Mesendoderm (in vitro differentiated cells): ENCODE data around the gene ERCC3. TPM values are rescaled to one million over a fixed set of nuclear protein-coding genes. Genes with fewer than 3 reads are reported as not detected.

Experiments used
- DNase-seq: peaks from one replicate; pipeline ENCODE4 v3.0.0; 2013
- H2AK5ac ChIP-seq: 2 replicates; pipeline ENCODE4 v1.6.1; 2013; ENCODE audit warnings: low read length, inconsistent platforms
- H2BK120ac ChIP-seq: 2 replicates; pipeline ENCODE4 v1.6.1; 2013; ENCODE audit warnings: low read depth, mild to moderate bottlenecking, low read length, moderate library complexity, mixed read lengths
- H2BK15ac ChIP-seq: replicated peaks from 2 replicates; pipeline ENCODE4 v1.6.1; 2013; ENCODE audit warnings: low read depth, mild to moderate bottlenecking, moderate library complexity
- H2BK5ac ChIP-seq: 2 replicates; pipeline ENCODE4 v1.6.1; 2013; ENCODE audit warnings: low read length, inconsistent platforms
- H3K18ac ChIP-seq: 2 replicates; pipeline ENCODE4 v1.6.1; 2013; ENCODE audit warnings: mild to moderate bottlenecking, low read length, mixed read lengths
- H3K23ac ChIP-seq: one replicate; pipeline ENCODE4 v1.6.1; 2013; ENCODE audit warnings: low read length
- H3K27ac ChIP-seq: 2 replicates; pipeline ENCODE4 v1.5.1; 2013; ENCODE audit warnings: low read depth, mild to moderate bottlenecking, inconsistent platforms, low read length, moderate library complexity
- H3K27me3 ChIP-seq: 2 replicates; pipeline ENCODE4 v1.6.1; 2013; ENCODE audit warnings: low read length, control low read depth, mild to moderate bottlenecking, inconsistent platforms; ENCODE audit not compliant: insufficient read depth, poor library complexity
- H3K36me3 ChIP-seq: 2 replicates; pipeline ENCODE4 v1.6.1; 2013; ENCODE audit warnings: low read length, inconsistent platforms; ENCODE audit not compliant: control insufficient read depth, insufficient read depth
- H3K4ac ChIP-seq: one replicate; pipeline ENCODE4 v1.6.1; 2013; ENCODE audit warnings: low read depth, mild to moderate bottlenecking, low read length, moderate library complexity
- H3K4me1 ChIP-seq: 2 replicates; pipeline ENCODE4 v1.6.1; 2013; ENCODE audit warnings: low read depth, low read length, inconsistent platforms; ENCODE audit not compliant: control insufficient read depth
- H3K4me2 ChIP-seq: 2 replicates; pipeline ENCODE4 v1.6.1; 2013; ENCODE audit warnings: low read length
- H3K4me3 ChIP-seq: 2 replicates; pipeline ENCODE4 v1.5.1; 2013; ENCODE audit warnings: mild to moderate bottlenecking, low read length
- H3K56ac ChIP-seq: one replicate; pipeline ENCODE4 v1.6.1; 2013; ENCODE audit warnings: low read length
- H3K79me1 ChIP-seq: 2 replicates; pipeline ENCODE4 v1.6.1; 2013; ENCODE audit warnings: low read length, inconsistent platforms
- H3K79me2 ChIP-seq: 2 replicates; pipeline ENCODE4 v1.6.1; 2013; ENCODE audit warnings: mild to moderate bottlenecking, low read length; ENCODE audit not compliant: control insufficient read depth, insufficient read depth
- H3K9ac ChIP-seq: 2 replicates; pipeline ENCODE4 v1.6.1; 2013; ENCODE audit warnings: low read length, inconsistent platforms
- H4K5ac ChIP-seq: one replicate; pipeline ENCODE4 v1.6.1; 2013; ENCODE audit warnings: low read length
- H4K8ac ChIP-seq: one replicate; pipeline ENCODE4 v1.6.1; 2013; ENCODE audit warnings: low read depth, mild to moderate bottlenecking, control low read depth, low read length, moderate library complexity
- WGBS: extraction: QIAGEN DNeasy Blood & Tissue Kit; methylation state at CpG from one replicate; pipeline ENCODE4 v1.1.7; 2013; ENCODE audit warnings: low lambda C conversion rate, missing lambda C conversion rate; ENCODE audit not compliant: insufficient coverage; ENCODE audit errors: extremely low coverage; 5-methylcytosine and 5-hydroxymethylcytosine counted together
- polyA plus RNA-seq, 2 experiments: library from polyadenylated mRNA; stranded (reverse); fragments of 200-250 nt; gene quantifications; one replicate each; pipeline ENCODE4 v1.2.3, GENCODE V29; 2013

The ERCC3 gene
- polyA plus RNA-seq (2013, experiment 1 of 2), result 33.8 TPM
- 34.2 TPM for polyA plus RNA-seq (2013, experiment 2 of 2)

DNA sequence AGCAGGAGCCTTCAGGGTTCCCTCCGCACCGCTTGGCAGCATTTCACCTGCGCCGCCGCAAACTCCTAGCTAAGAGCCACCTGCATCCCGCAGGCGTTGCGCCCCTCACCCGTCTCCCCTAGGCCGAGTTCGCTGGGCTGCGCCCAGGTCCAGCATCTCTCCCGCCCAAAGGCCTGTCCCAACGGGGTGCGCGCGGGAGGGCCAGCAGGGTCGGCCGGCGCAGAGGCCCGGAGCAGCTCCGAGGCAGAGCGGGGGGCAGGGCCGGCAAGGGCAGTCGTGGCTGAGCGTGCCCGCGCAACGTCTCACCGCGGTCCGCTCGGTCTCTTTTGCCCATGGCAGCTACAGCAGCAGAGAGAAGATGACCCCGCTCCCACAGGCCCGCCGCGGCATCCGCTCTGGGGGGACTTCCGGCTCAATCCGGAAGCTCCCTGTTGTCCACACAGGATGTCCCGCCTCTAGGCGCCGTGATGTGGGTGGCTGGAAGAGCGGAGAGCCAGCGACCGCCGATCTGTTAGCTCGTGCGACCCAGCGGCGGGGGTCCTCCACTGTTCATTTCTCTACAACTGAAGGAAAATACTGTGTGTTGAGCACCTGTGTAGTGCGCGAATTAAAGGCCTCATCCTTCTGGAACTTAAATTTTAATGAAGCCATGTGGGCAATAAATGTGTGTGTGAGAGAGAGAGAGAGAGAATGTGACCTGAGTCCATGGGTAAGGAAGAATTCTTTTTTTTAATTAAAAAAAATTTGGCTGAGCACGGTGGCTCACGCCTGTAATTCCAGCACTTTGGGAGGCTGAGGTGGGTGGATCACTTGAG is at the start of gene ERCC3:
Gene ERCC3, minus strand, starts transcription at position 397 of the 815 bp plus-strand sequence. Its CDS starts 63 bp downstream, at position 334.
- H3K18ac ChIP-seq, result peak within 1 kb of the TSS; percentile 73
- no CpG with 5 or more reads among the region's 55 CpGs for WGBS
- H3K27me3 ChIP-seq, result no peaks in the 10 kb centered on the region
- H2AK5ac ChIP-seq, result peak within 1 kb of the TSS; percentile 39
- H3K4me2 ChIP-seq, result peak within 1 kb of the TSS; percentile 30
- H3K79me1 ChIP-seq, result peaks cover 6% of the 10 kb centered on the region
- peak within 1 kb of the TSS; percentile 79 for H3K4me3 ChIP-seq
- peaks cover 12% of the 10 kb centered on the region for H3K79me2 ChIP-seq
- peaks cover 7% of the 10 kb centered on the region for H3K36me3 ChIP-seq
- H3K4me1 ChIP-seq, result peaks cover 2% of the 10 kb centered on the region
- peak within 1 kb of the TSS; percentile 58 for H3K4ac ChIP-seq
- peak within 1 kb of the TSS; percentile 65 for H4K8ac ChIP-seq
- no peak within 1 kb of the TSS for H2BK120ac ChIP-seq
- H4K5ac ChIP-seq, result no peak within 1 kb of the TSS
- H3K9ac ChIP-seq, result peak within 1 kb of the TSS; percentile 88
- no peak within 1 kb of the TSS for H3K23ac ChIP-seq
- peak within 1 kb of the TSS; percentile 96 for H3K56ac ChIP-seq
- peak; percentile 96 for DNase-seq
- H3K27ac ChIP-seq, result no peak within 1 kb of the TSS
- H2BK5ac ChIP-seq, result no peak within 1 kb of the TSS
- no peak within 1 kb of the TSS for H2BK15ac ChIP-seq

DNA sequence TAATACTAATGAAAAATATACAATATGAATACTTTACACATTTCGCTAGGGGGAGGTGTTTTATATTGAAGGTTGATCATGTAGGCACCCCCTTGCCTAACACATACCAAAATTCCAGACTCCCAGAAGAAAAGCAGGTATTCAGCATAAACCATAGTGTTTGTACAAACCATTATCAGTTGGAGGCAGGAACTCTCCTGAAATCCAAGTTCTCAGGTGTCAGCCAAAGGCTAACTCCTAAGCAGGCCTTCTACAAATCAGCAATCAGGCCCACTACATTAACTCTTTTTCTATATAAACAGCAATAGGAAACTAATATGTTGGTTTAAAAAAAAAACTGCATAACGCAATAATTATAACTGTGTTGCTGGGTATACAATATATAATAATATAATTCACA is 49.3 kb upstream of the ERCC3 start:
- Histone ChIP-seq H3K79me1 (peaks cover 2% of the 10 kb centered on the region), H3K36me3 (no peaks in the 10 kb centered on the region), H2BK5ac (no peak overlapping the region), H3K18ac (no peak overlapping the region), H3K4me1 (no peaks in the 10 kb centered on the region), H3K27me3 (no peaks in the 10 kb centered on the region), H2BK15ac (no peak overlapping the region), H2BK120ac (no peak overlapping the region), H2AK5ac (no peak overlapping the region), H3K4ac (no peak overlapping the region), H3K23ac (no peak overlapping the region), H3K79me2 (peaks cover 2% of the 10 kb centered on the region), H3K4me3 (no peak overlapping the region), H4K8ac (no peak overlapping the region), H3K4me2 (no peak overlapping the region), H3K9ac (no peak overlapping the region), H3K56ac (no peak overlapping the region), H4K5ac (no peak overlapping the region), H3K27ac (no peak overlapping the region)
- DNase-seq, result no peak
- no CpG with 5 or more reads among the region's 2 CpGs for WGBS

DNA sequence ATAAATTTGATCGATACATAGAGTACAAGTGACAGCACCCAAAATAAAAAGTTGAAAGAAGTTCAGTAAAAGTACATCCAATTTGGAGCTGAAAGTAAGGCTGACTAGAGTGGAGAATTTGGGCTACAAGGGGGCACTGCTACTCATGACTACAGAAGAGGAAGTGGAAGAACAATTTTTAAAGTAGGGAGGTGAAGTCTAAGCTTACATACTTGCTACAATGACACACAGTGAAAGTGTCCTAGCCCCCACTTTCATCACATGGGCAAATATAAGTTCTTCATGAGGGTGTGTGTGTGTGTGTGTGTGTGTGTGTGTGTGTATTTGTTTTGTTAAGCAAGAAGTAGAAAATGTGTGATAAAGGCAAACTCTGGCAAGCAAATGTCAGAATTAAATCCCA is 48.2 kb upstream of the ERCC3 start:
- WGBS, result no CpG with 5 or more reads among the region's 1 CpG
- DNase-seq, result no peak

DNA sequence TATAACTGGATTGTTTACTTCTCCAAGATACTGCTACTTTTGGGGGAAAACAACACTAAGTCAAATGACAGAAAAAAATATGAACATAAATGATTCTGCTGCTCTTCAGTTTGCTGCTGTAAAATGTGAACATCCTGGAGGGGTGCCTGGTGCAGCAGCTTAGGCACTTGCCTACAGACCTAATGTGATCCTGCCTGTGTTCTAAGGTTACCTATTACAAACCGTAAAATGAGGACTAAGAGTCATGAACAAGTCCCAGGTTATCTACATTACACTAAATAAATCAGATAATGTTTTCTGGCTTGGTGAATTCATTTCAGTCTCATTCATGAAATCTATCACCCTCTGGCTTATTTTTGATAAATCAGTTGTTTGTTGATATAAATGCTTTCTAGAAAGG is 38.4 kb upstream of the ERCC3 start:
- H4K5ac ChIP-seq, result no peak overlapping the region
- no peaks in the 10 kb centered on the region for H3K79me2 ChIP-seq
- no peak overlapping the region for H2BK15ac ChIP-seq
- no peaks in the 10 kb centered on the region for H3K27me3 ChIP-seq
- no peak overlapping the region for H2BK120ac ChIP-seq
- H3K36me3 ChIP-seq, result no peaks in the 10 kb centered on the region
- no peak for DNase-seq
- no peak overlapping the region for H3K4me3 ChIP-seq
- no peak overlapping the region for H3K9ac ChIP-seq
- no peak overlapping the region for H4K8ac ChIP-seq
- H3K23ac ChIP-seq, result no peak overlapping the region
- H2AK5ac ChIP-seq, result no peak overlapping the region
- no peaks in the 10 kb centered on the region for H3K79me1 ChIP-seq
- H3K4me1 ChIP-seq, result no peaks in the 10 kb centered on the region
- H3K27ac ChIP-seq, result no peak overlapping the region
- WGBS, result no CpG with 5 or more reads among the region's 1 CpG
- no peak overlapping the region for H3K4me2 ChIP-seq
- no peak overlapping the region for H3K18ac ChIP-seq
- H3K4ac ChIP-seq, result no peak overlapping the region
- H3K56ac ChIP-seq, result no peak overlapping the region
- no peak overlapping the region for H2BK5ac ChIP-seq

More for the DNA sequence above, 48.2 kb upstream of the ERCC3 start:
- Histone ChIP-seq H3K18ac (no peak overlapping the region), H3K9ac (no peak overlapping the region), H3K56ac (no peak overlapping the region), H4K5ac (no peak overlapping the region), H2BK5ac (no peak overlapping the region), H4K8ac (no peak overlapping the region), H2BK120ac (no peak overlapping the region), H3K27me3 (no peaks in the 10 kb centered on the region), H2BK15ac (no peak overlapping the region), H3K79me1 (peaks cover 2% of the 10 kb centered on the region), H3K79me2 (peaks cover 2% of the 10 kb centered on the region), H3K4me2 (no peak overlapping the region), H2AK5ac (no peak overlapping the region), H3K23ac (no peak overlapping the region), H3K4ac (no peak overlapping the region), H3K4me1 (no peaks in the 10 kb centered on the region), H3K4me3 (no peak overlapping the region), H3K27ac (no peak overlapping the region), H3K36me3 (no peaks in the 10 kb centered on the region)

DNA sequence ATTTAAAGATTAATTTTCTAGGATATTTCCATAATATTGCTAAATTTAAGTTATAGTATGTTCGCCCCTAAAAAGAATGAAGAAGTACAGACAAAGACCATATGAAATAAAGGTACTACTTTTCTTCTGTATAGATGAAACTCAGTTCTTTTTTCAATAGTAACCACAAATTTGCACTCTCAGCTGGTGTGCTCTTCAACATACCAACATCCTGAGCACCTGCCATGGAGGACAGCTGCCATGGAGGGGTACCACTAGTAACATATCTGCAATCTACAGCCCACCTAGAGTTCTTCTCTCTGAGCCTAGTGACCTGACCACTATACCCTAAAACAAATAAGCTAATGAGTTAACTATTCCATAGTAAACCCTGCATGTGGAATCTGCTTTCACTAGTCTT is 36.8 kb upstream of the ERCC3 start:
- no CpG with 5 or more reads among the region's 1 CpG for WGBS
- no peak overlapping the region for H3K9ac ChIP-seq
- no peak overlapping the region for H3K23ac ChIP-seq
- no peaks in the 10 kb centered on the region for H3K36me3 ChIP-seq
- H3K56ac ChIP-seq, result no peak overlapping the region
- H4K5ac ChIP-seq, result no peak overlapping the region
- no peak overlapping the region for H3K4me2 ChIP-seq
- no peak overlapping the region for H2BK5ac ChIP-seq
- H2BK120ac ChIP-seq, result no peak overlapping the region
- no peak overlapping the region for H3K18ac ChIP-seq
- H2BK15ac ChIP-seq, result no peak overlapping the region
- H3K4ac ChIP-seq, result no peak overlapping the region
- no peak overlapping the region for H3K4me3 ChIP-seq
- no peaks in the 10 kb centered on the region for H3K27me3 ChIP-seq
- no peak for DNase-seq
- no peak overlapping the region for H4K8ac ChIP-seq
- no peak overlapping the region for H3K27ac ChIP-seq
- H3K79me2 ChIP-seq, result no peaks in the 10 kb centered on the region
- H3K79me1 ChIP-seq, result no peaks in the 10 kb centered on the region
- H2AK5ac ChIP-seq, result no peak overlapping the region
- H3K4me1 ChIP-seq, result no peaks in the 10 kb centered on the region
